DMS53 treated with DMSO at 0.1 percent for 48 hours (cell line): ENCODE measurements around the gene KRT222.

Experiments
- DNase-seq: peaks from one replicate; lab custom pipeline; 2025; ENCODE audit not compliant: unreplicated experiment; lab: John Stamatoyannopoulos, UW

The KRT222 gene

DNA sequence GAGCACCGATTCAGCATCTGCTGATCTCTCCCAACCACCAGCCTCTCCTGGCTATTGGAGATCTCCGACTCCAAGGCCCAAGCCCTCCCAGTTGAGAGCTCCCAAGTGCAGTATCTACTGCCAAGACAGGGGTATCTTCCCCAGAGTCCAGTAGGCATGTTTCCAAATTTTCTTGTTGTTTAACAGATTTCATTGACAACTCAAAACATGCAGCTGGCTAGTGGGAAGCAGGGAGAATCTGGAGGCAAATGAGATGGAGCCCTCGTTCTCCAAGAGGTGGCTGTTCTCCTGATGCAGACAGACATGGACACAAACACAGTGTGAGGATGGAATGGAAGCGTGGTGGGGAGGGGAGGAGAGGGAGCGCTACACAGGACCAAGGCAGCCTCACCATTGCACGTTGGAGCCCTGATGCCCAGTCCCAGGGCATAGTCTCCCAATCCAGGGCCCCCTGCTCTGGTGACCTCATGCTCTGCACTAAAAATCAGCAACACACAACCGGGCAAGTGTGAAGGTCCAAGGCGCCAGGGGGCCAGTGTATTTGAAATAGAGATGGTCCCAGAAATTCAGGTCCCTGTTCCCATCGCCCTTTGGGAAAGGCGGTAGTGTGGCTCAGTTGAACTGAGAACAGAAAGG is 49.0 kb downstream of the KRT222 start:
- DNase-seq = no peak

DNA sequence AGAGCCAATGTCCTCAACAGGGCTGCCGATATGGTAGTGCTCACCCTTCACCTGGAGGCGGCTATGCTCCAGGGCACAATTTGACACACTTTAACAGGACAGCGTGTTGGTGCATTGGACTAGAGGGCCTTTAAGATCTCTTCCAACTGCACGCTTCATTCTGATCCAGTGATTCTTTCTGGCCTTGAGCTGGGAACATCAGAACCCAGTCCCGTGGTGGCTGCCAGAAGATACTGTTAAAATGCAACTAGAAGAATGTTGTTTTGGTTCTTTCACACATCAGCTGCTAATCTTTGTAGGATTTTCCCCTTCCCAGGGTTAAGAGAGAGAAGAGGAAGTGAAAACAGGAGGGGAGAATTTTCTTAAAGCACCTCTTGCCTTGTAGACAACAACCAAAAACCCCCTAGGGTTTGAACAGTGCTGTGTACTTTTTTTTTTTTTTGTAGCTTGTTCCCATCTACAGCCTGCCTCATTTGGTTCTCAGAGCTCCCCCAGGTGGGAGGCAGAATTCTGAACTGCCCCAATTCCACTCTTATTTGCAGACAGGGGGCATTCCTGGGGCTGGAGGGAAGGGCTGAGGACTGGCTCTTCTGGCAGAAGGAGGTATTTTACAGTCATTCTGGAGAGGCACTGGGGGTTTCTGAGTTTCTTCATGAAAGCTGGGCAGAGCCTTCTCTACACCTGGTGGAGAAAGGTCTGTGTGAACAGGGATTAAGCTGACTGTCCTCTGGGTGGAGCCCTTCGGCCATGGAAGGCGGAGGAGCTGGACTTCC is 49.7 kb downstream of the KRT222 start:
- DNase-seq = peak; percentile 48

DNA sequence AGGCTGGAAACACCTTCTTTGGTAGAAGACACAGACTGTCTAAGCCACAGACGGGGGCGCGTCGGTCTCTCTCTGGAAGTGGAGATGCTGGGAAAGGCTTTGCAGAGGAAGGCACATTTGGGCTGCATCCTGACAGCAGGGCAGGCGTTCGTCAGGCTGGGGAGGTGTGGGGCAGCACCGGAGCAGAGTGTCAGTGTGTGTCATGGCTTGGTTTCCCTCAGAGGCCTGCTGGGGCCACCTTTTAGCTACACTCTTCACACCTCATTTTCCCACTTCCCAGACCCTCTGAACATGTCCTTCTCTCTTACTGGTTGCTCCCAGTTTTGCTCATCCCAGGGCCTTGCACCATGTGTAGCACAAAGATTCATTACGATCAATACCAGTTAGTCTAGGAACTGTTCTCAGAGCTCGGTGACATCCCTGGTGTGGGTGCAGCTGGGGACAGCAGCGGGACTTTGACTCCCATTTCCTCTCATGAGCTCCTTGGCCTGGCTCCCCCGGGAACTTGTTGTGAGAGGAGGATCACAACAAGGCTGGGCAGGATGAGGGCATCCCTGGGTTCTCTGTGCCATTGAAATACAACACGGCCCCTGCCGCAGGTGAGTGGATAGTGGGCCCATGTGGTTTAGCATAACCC is 50.4 kb downstream of the KRT222 start:
- no peak for DNase-seq

DNA sequence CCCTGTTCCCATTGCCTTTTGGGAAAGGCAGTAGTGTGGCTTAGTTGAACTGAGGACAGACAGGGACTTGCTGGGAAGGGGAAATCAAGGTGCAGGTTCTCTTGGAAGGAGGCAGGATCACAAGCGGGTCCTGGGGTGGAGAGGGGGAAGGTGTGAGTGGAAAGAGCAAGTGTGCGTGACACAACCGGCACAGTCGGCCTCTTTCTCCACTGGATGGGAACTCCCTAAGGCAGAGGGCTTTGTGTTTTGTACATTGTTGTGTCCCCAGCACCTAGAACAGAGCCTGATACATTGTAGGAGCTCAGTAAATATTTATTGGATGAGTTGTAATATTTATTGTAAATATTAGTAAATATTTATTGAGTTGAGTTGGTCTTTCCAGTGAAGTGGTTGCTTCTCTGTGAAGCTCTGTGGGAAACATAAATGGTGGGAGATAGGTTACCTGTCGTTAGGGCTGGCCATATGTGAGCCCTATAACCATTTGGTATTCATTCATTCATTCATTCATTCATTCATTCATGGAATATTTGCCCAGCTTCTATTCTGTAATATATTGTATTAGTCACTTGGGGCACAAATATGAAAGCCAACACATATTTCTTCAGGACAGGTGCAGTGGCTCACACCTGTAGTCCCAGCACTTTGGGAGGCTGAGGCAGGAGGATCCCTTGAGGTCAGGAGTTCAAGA is 51.4 kb downstream of the KRT222 start:
- no peak for DNase-seq

DNA sequence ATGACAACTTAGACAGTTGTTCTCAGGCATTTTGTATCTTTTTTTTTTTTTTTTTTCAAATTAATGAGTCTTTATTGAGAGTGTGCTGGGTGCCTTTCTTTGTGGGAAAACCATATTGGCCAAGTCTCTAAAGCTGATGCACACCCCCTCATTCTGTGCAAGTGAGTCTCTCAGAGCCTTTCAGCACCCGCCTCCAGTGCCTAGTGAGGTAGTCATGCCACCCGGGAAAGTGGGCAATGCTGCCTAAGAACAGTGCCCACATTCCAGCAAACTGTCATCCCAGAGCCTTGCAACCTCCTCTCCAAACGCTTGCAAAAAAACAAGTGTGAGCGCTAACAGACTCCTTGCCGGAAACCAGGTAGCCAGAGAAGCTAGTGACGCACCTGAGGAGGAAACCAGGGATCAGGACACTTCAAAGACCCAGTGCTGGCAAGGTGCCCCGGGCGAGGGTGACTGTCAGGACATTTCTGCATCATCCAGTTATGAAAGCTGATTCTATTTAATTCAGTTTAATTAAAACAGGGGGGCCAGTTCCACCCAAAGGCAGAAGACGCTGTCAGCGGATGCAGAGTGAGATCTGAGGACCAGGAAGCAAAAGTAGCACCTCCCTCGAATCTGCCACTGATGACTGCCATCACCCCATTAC is 52.3 kb downstream of the KRT222 start:
- peak; percentile 16 for DNase-seq

DNA sequence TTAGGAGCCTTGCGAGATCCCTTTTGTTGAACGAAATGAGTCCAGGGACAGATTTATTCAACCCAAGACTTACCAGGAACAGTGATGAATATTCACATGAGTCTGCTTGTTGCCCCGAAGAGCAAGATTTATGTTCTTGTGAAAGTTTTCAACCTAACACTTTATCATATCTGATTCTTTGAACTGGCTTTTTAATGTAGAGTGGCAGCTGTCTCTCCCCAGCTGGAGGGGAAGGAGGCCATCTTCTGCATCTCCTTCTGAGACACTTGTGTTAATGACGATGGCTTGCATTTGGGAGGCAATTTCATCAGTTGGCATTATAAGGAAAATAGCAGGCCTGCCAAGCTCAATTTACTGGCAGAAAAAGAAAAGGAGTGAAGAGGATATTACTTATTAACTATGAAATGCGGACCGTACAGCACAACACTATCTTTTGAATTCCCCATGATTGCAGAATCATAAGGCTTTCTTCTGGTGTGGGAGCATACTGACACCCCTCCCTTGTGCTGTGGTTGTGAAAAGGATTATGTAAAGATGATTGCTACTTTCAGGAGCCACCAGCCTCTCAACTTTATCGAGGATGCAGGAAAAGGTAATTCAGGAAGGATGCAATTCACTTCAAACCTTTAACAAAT is 53.0 kb downstream of the KRT222 start:
- no peak for DNase-seq

DNA sequence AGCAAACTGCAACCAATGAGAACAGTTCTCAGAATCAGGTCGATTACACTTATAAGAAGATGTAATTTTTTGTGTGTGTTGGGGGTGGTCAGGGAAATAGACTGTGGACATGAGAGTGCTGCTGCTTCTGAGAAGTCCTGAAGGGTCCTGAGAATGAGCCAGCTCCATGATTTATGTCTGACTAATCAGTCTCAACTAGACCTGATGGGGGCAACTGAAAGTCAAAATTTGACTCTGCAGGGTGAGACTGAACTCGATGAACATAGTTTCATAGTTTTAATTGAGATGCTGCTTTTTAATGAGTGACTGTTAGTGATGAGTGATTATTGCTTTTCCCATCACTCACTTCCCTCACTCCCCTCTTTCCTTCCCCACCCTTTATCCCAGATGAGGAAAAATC is 54.6 kb downstream of the KRT222 start:
- DNase-seq = no peak

DNA sequence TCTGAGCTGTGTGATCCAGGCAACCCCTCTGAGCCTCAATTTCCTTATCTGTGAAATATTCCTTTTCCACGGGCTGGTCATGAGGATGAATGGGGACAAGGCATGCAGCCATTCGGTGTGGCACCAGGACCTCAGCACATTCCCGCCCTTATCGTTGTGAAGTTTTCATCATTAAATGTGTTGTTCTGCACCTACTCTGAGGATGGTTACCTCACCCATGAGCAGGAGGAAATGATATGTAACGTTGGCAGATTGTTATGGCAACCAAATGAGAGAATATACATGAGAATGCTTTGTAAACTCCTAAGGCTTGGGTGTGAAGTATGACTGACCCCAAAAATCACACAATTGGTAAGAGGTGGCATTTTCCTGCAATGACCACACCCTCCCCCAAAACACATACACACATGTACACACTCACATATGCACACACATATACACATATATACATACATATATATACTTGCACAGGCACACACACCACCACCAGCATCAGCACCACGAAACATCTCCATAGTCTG is 56.9 kb downstream of the KRT222 start:
- no peak for DNase-seq

DNA sequence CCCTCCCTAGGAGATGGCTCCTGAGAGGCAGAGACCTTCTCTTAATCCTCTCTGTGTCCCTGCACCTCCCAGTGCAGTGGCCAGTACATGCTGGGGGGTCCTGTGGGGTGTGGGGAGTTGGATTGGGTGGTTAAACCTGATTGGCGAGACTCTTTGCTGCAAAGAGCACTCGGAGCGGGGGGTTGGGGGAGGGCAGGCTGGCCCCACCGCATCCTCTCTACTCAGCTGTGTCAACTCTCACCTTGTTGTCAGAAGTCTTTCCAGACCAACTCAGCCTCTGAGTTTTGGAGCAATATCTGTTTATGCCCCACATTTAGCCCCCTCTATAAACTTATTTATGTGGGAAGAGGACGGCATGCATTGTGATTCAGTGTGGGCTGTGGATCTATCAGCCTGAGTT is 57.3 kb downstream of the KRT222 start:
- no peak for DNase-seq

DNA sequence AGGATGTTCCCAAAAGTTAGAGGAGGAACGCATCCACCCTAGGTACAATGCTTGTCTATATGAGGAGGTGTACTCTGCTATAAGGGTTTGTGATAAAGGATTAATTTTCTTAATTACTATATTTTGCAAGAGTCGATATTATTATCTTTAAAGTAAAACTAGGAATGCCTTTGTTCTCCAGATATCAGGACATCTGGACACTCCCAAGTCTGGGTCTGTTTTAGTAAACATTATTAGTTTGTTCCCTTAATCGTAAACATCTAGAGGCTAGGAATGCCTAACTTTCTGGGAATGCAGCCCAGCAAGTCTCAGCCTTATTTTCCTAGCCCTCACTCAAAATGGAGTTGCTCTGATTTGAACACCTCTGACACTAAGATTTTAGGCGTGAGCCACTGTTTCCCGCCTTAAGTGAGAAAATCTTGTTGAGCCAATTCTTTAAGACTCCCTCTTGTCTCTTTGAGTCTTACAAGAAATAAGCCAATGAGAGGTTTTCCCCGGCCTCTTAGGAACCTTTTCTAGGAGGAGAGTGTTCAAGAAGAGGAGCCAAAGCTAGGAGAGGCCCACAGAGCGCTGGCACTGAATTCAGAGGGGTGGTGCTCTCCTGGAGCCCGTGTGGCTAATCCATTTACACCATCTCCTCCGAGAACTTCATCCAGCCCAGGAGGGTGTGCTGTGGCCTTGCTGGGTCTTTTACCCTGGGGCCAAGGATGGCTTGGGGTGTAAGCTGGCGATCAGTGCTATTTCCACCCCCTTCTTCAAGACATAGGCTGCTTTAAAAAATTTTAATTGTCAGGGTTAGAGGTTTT is 58.2 kb downstream of the KRT222 start:
- DNase-seq = no peak

DNA sequence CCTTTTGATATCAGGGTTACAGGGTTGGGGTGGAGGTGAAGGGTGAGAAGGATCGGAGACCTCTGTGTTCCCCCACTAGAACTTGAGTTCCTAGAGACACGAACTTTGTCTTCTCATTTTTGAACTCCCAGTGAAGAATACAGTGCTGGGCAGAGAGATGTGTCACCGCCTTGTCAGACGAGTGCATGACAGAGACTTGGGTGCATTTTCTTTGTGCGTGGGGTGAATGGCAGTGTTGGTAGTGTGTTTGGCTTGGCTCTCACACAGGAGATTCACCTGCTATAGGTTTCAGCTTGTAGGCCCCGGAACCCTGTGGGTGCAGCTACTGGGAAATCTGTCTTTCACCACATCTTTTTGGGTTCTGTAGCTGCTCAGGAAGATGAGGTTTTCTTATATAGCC is 59.7 kb downstream of the KRT222 start:
- no peak for DNase-seq
